ENCODE measurements around the gene PCSK7. TPM values are rescaled to one million over a fixed set of nuclear protein-coding genes. Genes with fewer than 3 reads are reported as not detected.

PCSK7 gene
- total RNA-seq, 4 donors from 2014 or later = 136 to 244 (median 171) TPM

GRCh38 chr11:117177534-117178209 lies 54.2 kb downstream of the PCSK7 start:
- TF ChIP-seq CTCF (IDR thresholded peaks at IDR 0.05) (no peak), POLR2A (IDR thresholded peaks at IDR 0.05) (no peak)
- Histone ChIP-seq H3K36me3 (peaks cover 0 to 14% (median 0%) of the 10 kb centered on the region in 3 donors), H3K4me1 (peaks cover 4 to 38% (median 9%) of the 10 kb centered on the region in 4 donors), H3K27ac (peak overlapping the region; percentile 89 to 99 (median 94)), H3K4me3 (peak overlapping the region in 3 of 4 donors; percentile 89 to 99 (median 95)), H3K9me3 (no peaks in the 10 kb centered on the region), H3K27me3 (no peaks in the 10 kb centered on the region)
- peak in 1 of 3 donors; percentile 47 for DNase-seq

GRCh38 chr11:117176186-117176585 lies 55.7 kb downstream of the PCSK7 start:
- Histone ChIP-seq H3K9me3 (no peaks in the 10 kb centered on the region), H3K36me3 (no peaks in the 10 kb centered on the region), H3K27me3 (no peaks in the 10 kb centered on the region), H3K4me3 (no peak overlapping the region), H3K27ac (no peak overlapping the region), H3K4me1 (peaks cover 4 to 34% (median 9%) of the 10 kb centered on the region in 4 donors)
- TF ChIP-seq CTCF (IDR thresholded peaks at IDR 0.05) (no peak), POLR2A (IDR thresholded peaks at IDR 0.05) (no peak)
- no peak for DNase-seq

GRCh38 chr11:117175781-117176180 lies 56.1 kb downstream of the PCSK7 start:
- Histone ChIP-seq H3K9me3 (no peaks in the 10 kb centered on the region), H3K27me3 (no peaks in the 10 kb centered on the region), H3K4me3 (no peak overlapping the region), H3K27ac (peak overlapping the region in 1 of 4 donors; percentile 12), H3K4me1 (peaks cover under 1 to 30% (median 6%) of the 10 kb centered on the region in 4 donors), H3K36me3 (peaks cover 0 to 3% (median 0%) of the 10 kb centered on the region in 3 donors)
- DNase-seq = no peak
- TF ChIP-seq CTCF (IDR thresholded peaks at IDR 0.05) = no peak
- no peak for TF ChIP-seq POLR2A (IDR thresholded peaks at IDR 0.05)

GRCh38 chr11:117175104-117175503 lies 56.8 kb downstream of the PCSK7 start:
- H3K27ac ChIP-seq = no peak overlapping the region
- DNase-seq = no peak
- peaks cover 0 to 23% (median 1%) of the 10 kb centered on the region in 4 donors for H3K4me1 ChIP-seq
- no peaks in the 10 kb centered on the region for H3K9me3 ChIP-seq
- no peak overlapping the region for H3K4me3 ChIP-seq
- peaks cover 0 to 9% (median 0%) of the 10 kb centered on the region in 3 donors for H3K36me3 ChIP-seq
- TF ChIP-seq POLR2A (IDR thresholded peaks at IDR 0.05) (no peak), CTCF (IDR thresholded peaks at IDR 0.05) (no peak)
- H3K27me3 ChIP-seq = no peaks in the 10 kb centered on the region

DNA sequence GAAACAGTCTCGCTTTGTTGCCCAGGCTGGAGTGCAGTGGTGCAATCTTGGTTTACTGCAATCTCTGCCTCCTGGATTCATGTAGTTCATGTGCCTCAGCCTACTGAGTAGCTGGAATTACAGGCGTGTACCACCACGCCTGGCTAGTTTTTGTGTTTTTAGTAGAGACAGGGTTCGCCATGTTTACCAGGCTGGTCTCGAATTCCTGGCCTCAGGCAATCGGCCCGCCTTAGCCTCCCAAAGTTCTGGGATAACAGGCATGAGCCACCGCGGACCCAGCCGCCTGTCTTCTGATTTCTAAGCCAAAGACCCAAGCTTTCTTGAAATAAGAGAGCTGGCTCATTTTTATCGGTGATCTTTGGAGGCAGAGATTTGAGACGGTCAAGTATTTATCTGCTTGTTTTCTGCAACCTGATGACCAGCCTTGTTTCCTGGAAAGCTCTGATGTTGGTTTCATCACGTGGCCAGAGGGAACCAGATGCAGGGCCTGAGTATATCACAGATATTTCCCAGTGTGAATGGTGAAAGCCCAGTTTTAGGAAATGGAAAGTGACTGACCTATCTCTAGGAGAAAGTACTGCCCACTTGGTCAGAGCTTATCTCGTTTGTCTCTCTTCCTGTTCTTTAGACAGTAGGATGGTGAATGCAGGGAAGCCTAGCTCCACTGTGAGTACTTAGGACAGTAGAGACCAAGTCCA lies 59.0 kb downstream of the PCSK7 start:
- no peak for TF ChIP-seq POLR2A (IDR thresholded peaks at IDR 0.05)
- TF ChIP-seq CTCF (IDR thresholded peaks at IDR 0.05) = no peak
- no peak for DNase-seq
- H3K36me3 ChIP-seq = peaks cover 0 to 29% (median 0%) of the 10 kb centered on the region in 3 donors
- no peaks in the 10 kb centered on the region for H3K9me3 ChIP-seq
- H3K27me3 ChIP-seq = no peaks in the 10 kb centered on the region
- no peak overlapping the region for H3K4me3 ChIP-seq
- H3K4me1 ChIP-seq = peaks cover 0 to 13% (median 0%) of the 10 kb centered on the region in 4 donors
- no peak overlapping the region for H3K27ac ChIP-seq
